Ovary (tissue), 3 donors: Measurements from ENCODE around the gene VPS37D.

Source experiments
- CTCF ChIP-seq, 3 donors: fragments of 450-650 bp in 2 of 3; fragments of 200-600 bp in 1 of 3; IDR thresholded peaks; one replicate each; pipeline versions ENCODE4 v1.5.1 to v1.8.0; 2016 to 2022; ENCODE audit warnings: antibody characterized with exemption in 3 of 3, mild to moderate bottlenecking in 1 of 3
- EP300 ChIP-seq: sonication (generic); formaldehyde crosslinking; IDR thresholded peaks from one replicate; pipeline ENCODE4 v1.6.1; 2017; ENCODE audit warnings: antibody characterized with exemption
- POLR2A ChIP-seq: fragments of 450-650 bp; IDR thresholded peaks from one replicate; pipeline ENCODE4 v1.6.1; 2017; ENCODE audit warnings: antibody characterized with exemption, mild to moderate bottlenecking, moderate library complexity
- donor health status: DM: no; HTN: no; CAD: no.

DNA sequence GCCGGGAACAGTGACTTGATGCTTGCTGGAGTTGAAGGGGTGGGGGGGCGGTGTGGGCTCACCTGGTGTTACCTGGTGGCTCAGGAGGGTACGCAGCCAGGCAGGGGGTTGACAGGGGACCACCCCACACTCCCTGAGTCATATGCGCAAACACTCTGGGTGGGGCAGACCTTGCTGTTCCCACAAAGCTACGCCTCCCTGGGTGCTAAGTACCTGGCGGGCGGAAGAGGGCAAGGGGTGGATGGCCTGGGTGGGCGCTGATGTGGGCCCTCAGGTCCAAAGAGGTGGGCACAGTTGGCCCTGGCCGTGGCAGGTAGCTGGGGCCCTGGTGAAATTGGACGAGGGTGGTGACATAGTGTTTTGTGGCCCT, 37.9 kb downstream of the VPS37D start:
- no peak for TF ChIP-seq POLR2A
- TF ChIP-seq CTCF (IDR thresholded peaks at IDR 0.05) = no peak
- TF ChIP-seq EP300 = no peak
